Effector memory CD8-positive, alpha-beta T cell (primary cell): ENCODE data around the gene DLG5.

Source experiments
- ATAC-seq: fragments of 150-1000 bp; cut with Tn5 transposase; replicated peaks from 2 replicates; pipeline ENCODE4 v1.10.0; 2021; ENCODE audit warnings: mild to moderate bottlenecking, moderate library complexity
- DNase-seq, 3 experiments: peaks; one replicate each; pipeline ENCODE4 v3.0.0; 2021
- H3K27ac Mint-ChIP-seq, 2 donors: one replicate each; pipeline ENCODE4 v1.8.0; 2022; ENCODE audit warnings: mild to moderate bottlenecking in 2 of 2, mixed read lengths in 2 of 2, moderate library complexity in 2 of 2
- H3K27me3 Mint-ChIP-seq, 2 donors: one replicate each; pipeline ENCODE4 v1.8.0; 2022; ENCODE audit warnings: mixed read lengths in 2 of 2
- H3K36me3 Mint-ChIP-seq: one replicate; pipeline ENCODE4 v1.8.0; 2022; ENCODE audit warnings: mild to moderate bottlenecking, moderate library complexity, mixed read lengths; ENCODE audit not compliant: insufficient read depth
- H3K4me1 Mint-ChIP-seq, 2 donors: one replicate each; pipeline ENCODE4 v1.8.0; 2022; ENCODE audit warnings: low read depth in 2 of 2, mixed read lengths in 2 of 2
- H3K4me3 Mint-ChIP-seq, 2 donors: one replicate each; pipeline ENCODE4 v1.8.0; 2022; ENCODE audit warnings: mild to moderate bottlenecking in 2 of 2, mixed read lengths in 2 of 2, moderate library complexity in 2 of 2
- H3K9me3 Mint-ChIP-seq, 2 donors: one replicate each; pipeline ENCODE4 v1.8.0; 2022; ENCODE audit warnings: mixed read lengths in 2 of 2

The DLG5 gene

DNA sequence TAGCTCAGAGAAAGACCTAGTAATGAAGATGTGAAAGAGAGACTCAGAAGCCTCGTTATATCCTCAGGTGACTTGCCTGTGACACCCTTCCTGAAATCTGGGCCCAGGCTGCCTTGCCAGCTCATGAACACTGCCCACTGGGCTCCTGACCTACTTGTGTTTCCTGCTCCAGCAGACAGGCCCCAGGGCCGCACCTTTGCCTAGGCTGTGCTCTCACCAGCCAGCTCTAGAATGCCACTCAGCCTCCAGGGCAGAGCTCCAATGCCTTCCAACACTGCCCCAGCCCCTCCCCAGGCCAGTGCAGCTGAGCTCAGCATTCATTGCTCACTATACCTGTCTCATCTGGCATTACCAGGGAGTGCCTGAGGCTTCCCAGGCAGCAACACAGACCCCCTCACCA, 94.3 kb downstream of the DLG5 start:
- H3K4me1 Mint-ChIP-seq: peaks cover 22 to 37% of the 10 kb centered on the region in 2 donors
- H3K27me3 Mint-ChIP-seq: no peaks in the 10 kb centered on the region
- peaks cover 45% of the 10 kb centered on the region for H3K36me3 Mint-ChIP-seq
- H3K9me3 Mint-ChIP-seq: no peaks in the 10 kb centered on the region
- peak overlapping the region; percentile 96 to 97 for H3K27ac Mint-ChIP-seq
- ATAC-seq: peak; percentile 76
- DNase-seq: peak; percentile 20 to 67 (median 66)
- peak overlapping the region in 1 of 2 donors; percentile 24 for H3K4me3 Mint-ChIP-seq

DNA sequence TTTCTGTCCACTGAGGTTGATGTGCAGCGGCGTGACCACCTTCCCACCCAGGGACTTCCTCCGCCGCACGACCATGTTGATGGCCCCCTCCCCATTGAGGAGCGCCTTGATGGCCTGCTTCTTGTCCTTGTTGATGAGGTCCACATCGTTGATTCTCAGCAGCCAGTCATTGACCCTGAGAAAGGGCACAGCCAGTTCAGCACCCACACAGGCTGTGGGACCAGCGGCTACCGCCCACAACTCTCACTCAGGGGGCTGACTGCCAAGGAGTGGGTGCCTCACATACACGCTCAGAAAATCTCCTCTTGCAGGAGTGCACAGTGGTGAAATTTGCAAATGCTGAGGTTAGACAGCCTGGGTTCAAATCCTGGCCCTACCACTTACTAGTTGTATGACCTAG, 97.2 kb downstream of the DLG5 start:
- H3K9me3 Mint-ChIP-seq: no peaks in the 10 kb centered on the region
- H3K27ac Mint-ChIP-seq: no peak overlapping the region
- no peak overlapping the region for H3K4me3 Mint-ChIP-seq
- peaks cover 7 to 14% of the 10 kb centered on the region in 2 donors for H3K4me1 Mint-ChIP-seq
- DNase-seq (no peak), ATAC-seq (no peak)
- peaks cover 30% of the 10 kb centered on the region for H3K36me3 Mint-ChIP-seq
- no peaks in the 10 kb centered on the region for H3K27me3 Mint-ChIP-seq

DNA sequence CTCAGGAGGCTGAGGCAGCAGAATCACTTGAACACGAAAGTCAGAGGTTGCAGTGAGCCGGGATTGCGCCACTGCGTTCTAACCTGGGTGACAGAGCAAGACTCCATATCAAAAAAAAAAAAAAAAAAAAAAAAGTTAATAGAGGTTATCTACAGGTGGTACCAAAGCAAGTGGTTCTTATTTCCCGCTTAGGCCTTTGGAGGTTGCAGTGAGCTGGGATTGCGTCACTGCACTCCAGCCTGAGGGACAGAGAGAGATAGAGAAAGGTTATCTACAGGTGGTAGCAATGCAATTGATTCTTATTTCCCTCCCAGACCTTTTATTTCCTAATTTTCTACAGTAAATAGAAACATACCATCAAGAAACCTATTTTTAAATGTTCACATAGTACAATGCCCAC, 98.2 kb downstream of the DLG5 start:
- no peak overlapping the region for H3K27ac Mint-ChIP-seq
- ATAC-seq: no peak
- no peak overlapping the region for H3K4me3 Mint-ChIP-seq

DNA sequence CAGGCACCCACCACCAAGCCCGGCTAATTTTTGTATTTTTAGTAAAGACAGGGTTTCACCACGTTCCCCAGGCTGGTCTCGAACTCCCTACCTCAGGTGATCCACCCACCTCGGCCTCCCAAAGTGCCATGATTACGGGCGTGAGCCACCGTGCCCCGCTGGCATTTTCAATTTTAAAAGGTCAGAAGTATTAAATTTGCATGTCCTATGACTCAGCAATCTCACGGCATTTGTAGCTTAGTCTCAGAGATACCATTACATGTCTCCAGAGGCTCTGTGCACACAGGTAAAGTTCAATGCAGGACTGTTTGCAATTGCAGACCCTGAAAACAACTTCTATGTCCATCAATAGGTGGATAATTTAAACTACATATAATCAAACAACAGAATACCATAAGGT, 99.2 kb downstream of the DLG5 start:
- Mint-ChIP-seq H3K9me3 (no peaks in the 10 kb centered on the region), H3K27ac (peak overlapping the region; percentile 42 to 78)
- ATAC-seq: no peak

More for the DNA sequence above, 98.2 kb downstream of the DLG5 start:
- peaks cover 7 to 11% of the 10 kb centered on the region in 2 donors for H3K4me1 Mint-ChIP-seq
- DNase-seq: no peak
- peaks cover 24% of the 10 kb centered on the region for H3K36me3 Mint-ChIP-seq
- no peaks in the 10 kb centered on the region for H3K27me3 Mint-ChIP-seq
- H3K9me3 Mint-ChIP-seq: no peaks in the 10 kb centered on the region

DNA sequence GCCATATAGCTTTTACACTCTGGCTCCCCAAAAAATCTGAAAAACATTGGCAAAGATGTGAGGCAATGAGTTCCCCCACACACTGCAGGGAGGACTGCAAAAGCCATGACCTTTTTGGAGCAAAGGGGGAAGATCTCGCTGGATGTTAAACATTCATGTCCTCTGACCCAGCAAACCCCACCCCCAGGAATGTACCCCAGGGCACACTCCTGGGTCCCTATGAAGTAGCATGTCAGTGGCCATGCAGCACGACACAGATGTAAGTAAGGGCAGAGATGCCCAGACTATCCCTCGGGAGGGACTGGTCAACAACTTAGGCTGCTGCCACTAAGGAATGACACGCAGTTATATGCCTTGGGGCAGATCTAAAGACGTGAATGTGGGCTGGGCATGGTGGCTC, 100.6 kb downstream of the DLG5 start:
- Mint-ChIP-seq H3K36me3 (peaks cover 23% of the 10 kb centered on the region), H3K9me3 (no peaks in the 10 kb centered on the region), H3K27ac (peak overlapping the region in 1 of 2 donors; percentile 78)

More for the DNA sequence above, 99.2 kb downstream of the DLG5 start:
- H3K4me1 Mint-ChIP-seq: peaks cover 4 to 6% of the 10 kb centered on the region in 2 donors
- H3K4me3 Mint-ChIP-seq: no peak overlapping the region
- no peaks in the 10 kb centered on the region for H3K27me3 Mint-ChIP-seq
- H3K36me3 Mint-ChIP-seq: peaks cover 19% of the 10 kb centered on the region
- DNase-seq: no peak

DNA sequence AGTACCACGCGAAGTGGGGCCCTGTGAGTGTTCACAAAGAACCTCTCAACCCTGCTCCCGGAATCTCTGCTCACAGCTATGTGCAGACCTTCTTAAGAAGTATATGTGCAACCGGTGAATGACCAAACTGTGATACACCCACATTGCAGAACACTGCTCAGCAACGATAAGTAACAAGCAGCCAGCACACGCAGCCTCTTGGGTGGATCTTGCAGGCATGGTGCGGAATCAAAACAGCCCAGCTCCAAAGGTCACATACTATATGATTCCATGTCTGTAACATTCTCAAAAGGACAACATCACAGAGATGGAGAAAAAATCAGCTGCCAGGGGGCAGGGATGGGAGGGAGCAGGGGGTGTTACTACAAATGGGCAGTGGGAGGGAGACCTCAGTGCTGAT, 101.6 kb downstream of the DLG5 start:
- Mint-ChIP-seq H3K4me3 (no peak overlapping the region), H3K27me3 (no peaks in the 10 kb centered on the region), H3K9me3 (no peaks in the 10 kb centered on the region), H3K4me1 (peaks cover 0 to 5% of the 10 kb centered on the region in 2 donors), H3K27ac (peak overlapping the region in 1 of 2 donors; percentile 46), H3K36me3 (peaks cover 31% of the 10 kb centered on the region)
- DNase-seq: no peak
- no peak for ATAC-seq

More for the DNA sequence above, 100.6 kb downstream of the DLG5 start:
- no peaks in the 10 kb centered on the region for H3K27me3 Mint-ChIP-seq
- no peak overlapping the region for H3K4me3 Mint-ChIP-seq
- peaks cover 0 to 2% of the 10 kb centered on the region in 2 donors for H3K4me1 Mint-ChIP-seq
- no peak for ATAC-seq
- no peak for DNase-seq

DNA sequence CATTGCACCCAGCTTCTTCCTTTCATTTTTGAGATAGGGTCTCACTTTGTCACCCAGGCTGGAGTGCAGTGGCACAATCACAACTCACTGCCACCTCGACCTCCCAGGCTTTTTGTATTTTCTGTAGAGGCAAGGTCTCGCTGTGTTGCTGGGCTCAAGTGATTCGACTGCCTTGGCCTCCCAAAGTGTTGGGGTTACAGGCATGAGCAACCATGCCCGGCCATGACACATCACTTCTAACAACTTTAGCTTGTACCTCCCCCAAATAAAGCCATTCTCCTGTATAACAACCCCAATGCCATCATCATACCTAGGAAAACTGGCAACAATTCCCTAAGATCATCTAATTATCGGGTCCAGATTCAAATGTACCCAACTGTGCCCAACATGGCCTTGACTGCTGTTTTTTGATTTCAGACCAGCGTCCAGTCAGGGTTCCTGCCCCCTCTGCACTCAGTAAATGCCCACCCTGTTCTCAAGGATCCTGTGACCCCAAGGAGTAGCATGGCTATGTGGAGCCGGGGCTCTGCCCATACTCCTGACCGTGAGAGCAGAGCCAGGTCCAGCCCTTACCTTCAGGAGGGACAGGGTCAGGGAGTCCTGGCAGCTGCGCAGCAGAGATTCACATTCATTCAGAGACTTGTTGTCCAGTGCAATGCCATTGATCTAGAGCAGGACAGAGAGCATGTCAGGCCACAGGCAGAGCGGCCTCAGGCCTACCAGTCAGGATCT, 102.6 kb downstream of the DLG5 start:
- no peak for ATAC-seq
- peaks cover 0 to 3% of the 10 kb centered on the region in 2 donors for H3K4me1 Mint-ChIP-seq
- no peaks in the 10 kb centered on the region for H3K9me3 Mint-ChIP-seq
- peak overlapping the region; percentile 6 to 46 for H3K27ac Mint-ChIP-seq
- H3K27me3 Mint-ChIP-seq: no peaks in the 10 kb centered on the region
- no peak overlapping the region for H3K4me3 Mint-ChIP-seq
- DNase-seq: no peak
- peaks cover 30% of the 10 kb centered on the region for H3K36me3 Mint-ChIP-seq

DNA sequence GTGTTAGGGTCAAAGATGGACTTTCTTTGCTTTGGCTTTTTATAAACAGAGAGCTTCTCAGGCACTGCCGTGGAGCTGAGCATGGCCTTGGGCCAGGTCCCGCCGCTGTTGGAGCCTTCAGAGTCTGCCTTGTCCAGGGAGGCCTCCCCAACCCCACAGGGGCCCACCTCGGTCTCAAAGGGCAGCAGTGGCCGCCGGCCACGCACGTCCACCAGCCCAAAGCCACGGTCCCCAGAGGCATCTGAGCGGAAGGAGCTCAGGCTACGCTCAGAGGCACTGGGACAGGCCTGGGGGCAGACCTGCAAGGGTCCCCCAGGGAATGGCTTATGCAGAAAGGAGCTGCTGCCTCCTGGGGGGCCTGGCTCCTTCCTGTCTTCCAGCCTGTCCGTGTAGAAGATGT, 105.0 kb downstream of the DLG5 start:
- ATAC-seq (no peak), DNase-seq (no peak)
- Mint-ChIP-seq H3K9me3 (no peaks in the 10 kb centered on the region), H3K4me1 (peaks cover 0 to 3% of the 10 kb centered on the region in 2 donors), H3K27ac (peak overlapping the region in 1 of 2 donors; percentile 23), H3K36me3 (peaks cover 30% of the 10 kb centered on the region), H3K4me3 (no peak overlapping the region), H3K27me3 (no peaks in the 10 kb centered on the region)

DNA sequence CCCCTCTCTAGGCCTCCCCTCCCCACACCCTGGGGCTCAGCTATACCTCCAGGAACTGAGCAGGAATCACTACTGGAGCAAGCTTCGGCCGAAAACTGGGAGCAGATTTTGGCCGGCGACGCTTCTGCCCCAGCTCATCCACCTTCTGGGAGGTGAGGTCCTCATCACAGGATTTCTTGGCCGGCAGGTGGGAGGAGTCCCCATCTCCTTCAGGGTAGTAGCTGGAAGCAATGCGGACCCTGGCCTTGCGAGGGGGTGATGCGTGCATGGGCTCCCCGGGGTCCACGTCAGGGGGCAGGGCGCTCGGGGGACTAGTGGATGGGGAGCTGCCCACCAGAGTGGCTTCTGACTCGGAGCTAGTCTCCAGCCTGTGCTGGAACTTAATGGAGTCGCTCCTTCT, 105.5 kb downstream of the DLG5 start:
- Mint-ChIP-seq H3K27ac (peak overlapping the region in 1 of 2 donors; percentile 85), H3K4me3 (no peak overlapping the region), H3K36me3 (peaks cover 26% of the 10 kb centered on the region), H3K9me3 (no peaks in the 10 kb centered on the region), H3K4me1 (peaks cover 0 to 3% of the 10 kb centered on the region in 2 donors), H3K27me3 (no peaks in the 10 kb centered on the region)
- ATAC-seq: no peak
- DNase-seq: no peak

DNA sequence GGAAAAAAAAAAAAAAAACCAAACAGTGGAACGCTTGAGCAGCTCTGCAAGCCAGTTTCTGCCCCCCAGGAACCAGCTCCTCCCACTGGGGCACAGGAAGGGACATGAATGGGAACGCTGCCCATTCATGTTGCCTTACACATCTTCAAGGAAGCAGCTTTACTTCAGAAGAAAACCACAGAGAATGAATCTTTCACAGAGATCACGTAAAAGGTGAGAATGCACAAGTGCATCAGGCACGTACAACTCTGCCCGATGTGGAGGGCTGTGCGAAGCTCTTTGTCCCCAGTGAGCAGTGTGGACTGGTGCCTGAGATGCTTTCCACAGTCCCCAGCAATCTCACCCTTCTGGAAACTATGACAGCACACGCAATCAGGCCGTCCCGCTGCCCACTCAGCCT, 106.2 kb downstream of the DLG5 start:
- ATAC-seq: no peak
- peak overlapping the region in 1 of 2 donors; percentile 85 for H3K27ac Mint-ChIP-seq

DNA sequence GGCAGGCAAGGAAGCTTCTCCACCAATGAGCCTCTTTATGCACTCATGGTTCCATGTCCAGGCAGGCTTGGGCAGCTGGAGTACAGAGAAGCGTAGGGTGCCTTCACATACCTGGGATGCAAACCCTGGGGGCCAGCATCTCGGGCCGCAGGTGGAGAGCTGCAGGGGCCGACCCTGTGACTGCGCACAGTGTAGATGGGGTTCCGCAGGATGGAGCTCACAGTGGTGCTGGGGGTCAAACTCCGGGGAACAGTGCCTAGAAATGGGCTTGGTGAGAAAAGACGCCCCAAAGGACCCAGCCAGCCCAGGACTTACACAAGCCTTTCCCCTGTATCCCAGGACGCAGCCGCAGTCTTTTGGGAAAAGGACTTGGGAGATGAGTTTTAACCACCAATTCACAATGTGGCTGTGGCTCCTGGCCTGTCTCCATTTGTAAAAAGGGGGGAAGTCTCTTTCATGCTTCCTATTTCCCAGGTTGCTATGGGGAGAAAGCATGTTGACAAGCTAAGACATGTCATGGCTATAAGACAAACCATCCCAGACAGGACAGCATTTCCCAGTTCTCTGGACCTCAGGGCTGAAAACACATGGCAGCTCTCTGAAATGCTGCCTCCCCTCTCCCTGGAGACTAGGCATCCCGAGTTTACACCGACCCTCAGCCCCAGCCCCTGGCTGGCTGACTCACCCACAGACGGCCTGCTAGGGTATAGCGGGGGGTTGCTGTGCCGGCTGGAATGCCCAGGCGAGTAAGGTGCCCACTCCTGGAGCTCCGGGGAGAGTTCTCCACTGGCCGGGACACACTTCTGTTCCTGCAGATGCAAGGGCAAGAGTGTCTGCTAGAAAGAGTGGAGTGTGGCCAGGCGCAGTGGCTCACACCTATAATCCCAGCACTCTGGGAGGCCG, 107.1 kb downstream of the DLG5 start:
- Mint-ChIP-seq H3K36me3 (peaks cover 26% of the 10 kb centered on the region), H3K27ac (no peak overlapping the region), H3K9me3 (no peaks in the 10 kb centered on the region), H3K4me1 (peaks cover 0 to 3% of the 10 kb centered on the region in 2 donors), H3K4me3 (no peak overlapping the region), H3K27me3 (no peaks in the 10 kb centered on the region)
- DNase-seq: no peak
- ATAC-seq: no peak

More for the DNA sequence above, 106.2 kb downstream of the DLG5 start:
- H3K9me3 Mint-ChIP-seq: no peaks in the 10 kb centered on the region
- H3K27me3 Mint-ChIP-seq: no peaks in the 10 kb centered on the region
- H3K4me3 Mint-ChIP-seq: no peak overlapping the region
- H3K36me3 Mint-ChIP-seq: peaks cover 26% of the 10 kb centered on the region
- peaks cover 0 to 3% of the 10 kb centered on the region in 2 donors for H3K4me1 Mint-ChIP-seq
- DNase-seq: no peak

DNA sequence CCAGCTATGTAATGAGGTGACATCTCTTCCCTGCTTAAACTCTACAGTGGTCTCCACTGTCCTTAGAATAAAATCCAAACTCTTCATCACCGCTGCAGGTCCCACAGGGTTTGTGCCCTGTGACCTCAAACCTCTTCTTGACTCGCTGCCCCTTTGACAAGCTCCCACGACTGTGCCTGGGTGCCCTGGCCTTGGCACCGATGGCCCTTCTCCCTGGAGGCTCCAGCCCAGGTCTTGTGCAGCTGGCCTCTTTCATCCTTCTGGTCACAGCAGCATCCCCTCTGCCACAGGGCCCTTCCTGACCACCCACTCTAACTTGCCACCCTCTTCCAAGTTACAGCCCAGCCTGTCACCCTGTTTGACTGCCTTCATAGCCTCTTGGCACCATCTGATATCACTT, 108.2 kb downstream of the DLG5 start:
- no peak overlapping the region for H3K4me3 Mint-ChIP-seq
- ATAC-seq (no peak), DNase-seq (no peak)
- H3K36me3 Mint-ChIP-seq: peaks cover 26% of the 10 kb centered on the region
- H3K4me1 Mint-ChIP-seq: peaks cover 0 to 3% of the 10 kb centered on the region in 2 donors
- H3K27me3 Mint-ChIP-seq: no peaks in the 10 kb centered on the region
- no peaks in the 10 kb centered on the region for H3K9me3 Mint-ChIP-seq
- no peak overlapping the region for H3K27ac Mint-ChIP-seq

DNA sequence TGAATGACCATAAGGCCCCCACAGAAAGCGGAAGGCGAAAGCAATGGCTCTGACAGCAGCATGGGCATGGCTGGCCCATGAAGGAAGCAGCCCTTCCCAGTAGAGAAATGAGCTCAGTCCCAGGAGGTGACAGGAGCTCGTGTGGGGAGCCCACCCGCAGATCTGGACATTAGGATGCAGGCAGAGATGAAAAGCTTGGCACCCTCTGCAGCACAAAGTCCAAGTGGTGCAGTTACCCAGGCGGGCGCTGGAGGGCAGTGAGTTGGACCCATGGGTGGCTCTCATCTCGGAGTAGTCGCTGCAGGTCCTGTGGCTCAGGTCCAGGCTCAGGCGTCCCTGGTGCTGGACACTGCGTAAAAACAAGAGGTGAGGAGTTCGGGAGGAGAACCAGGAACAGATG, 109.0 kb downstream of the DLG5 start:
- peak overlapping the region in 1 of 2 donors; percentile 62 for H3K27ac Mint-ChIP-seq

More for the DNA sequence above, 109.0 kb downstream of the DLG5 start:
- Mint-ChIP-seq H3K27me3 (no peaks in the 10 kb centered on the region), H3K4me1 (peaks cover 0 to 3% of the 10 kb centered on the region in 2 donors), H3K4me3 (no peak overlapping the region), H3K36me3 (peaks cover 26% of the 10 kb centered on the region), H3K9me3 (no peaks in the 10 kb centered on the region)
- DNase-seq: no peak
- no peak for ATAC-seq
